Lung (tissue), 12 donors: ENCODE results near the gene GREB1. TPM values are rescaled to one million over a fixed set of nuclear protein-coding genes. Genes with fewer than 3 reads are reported as not detected.

Source experiments
- ATAC-seq: fragments of 200-7000 bp; cut with Tn5 transposase; one replicate; pipeline ENCODE4 v1.9.1; 2020; ENCODE audit warnings: moderate number of reproducible peaks; ENCODE audit not compliant: insufficient read depth, low FRiP score
- DNase-seq, 3 donors: peaks; one replicate each; pipeline ENCODE4 v3.0.0-alpha.2; 2013 to 2017
- H3K27ac ChIP-seq, 2 donors: one replicate each; pipeline ENCODE4 v1.5.1; 2013; ENCODE audit warnings: mild to moderate bottlenecking in 2 of 2, moderate library complexity in 2 of 2, control low read depth in 1 of 2, inconsistent platforms in 1 of 2, low read depth in 1 of 2, low read length in 1 of 2
- H3K27me3 ChIP-seq, 3 donors: one replicate each; pipeline ENCODE4 v1.5.1; 2013; ENCODE audit warnings: low read length in 2 of 3; ENCODE audit not compliant: control insufficient read depth in 3 of 3, insufficient read depth in 3 of 3
- H3K36me3 ChIP-seq, 4 donors: one replicate each; pipeline ENCODE4 v1.5.1; 2013; ENCODE audit warnings: low read length in 4 of 4, mild to moderate bottlenecking in 1 of 4, moderate library complexity in 1 of 4; ENCODE audit not compliant: control insufficient read depth in 4 of 4, insufficient read depth in 4 of 4
- H3K4me1 ChIP-seq, 5 donors: one replicate each; pipeline ENCODE4 v1.5.1; 2013; ENCODE audit warnings: low read length in 5 of 5, mild to moderate bottlenecking in 2 of 5, moderate library complexity in 1 of 5; ENCODE audit not compliant: control insufficient read depth in 5 of 5, insufficient read depth in 5 of 5
- H3K4me3 ChIP-seq: one replicate; pipeline ENCODE4 v1.5.1; 2013; ENCODE audit warnings: mild to moderate bottlenecking, control low read depth, moderate library complexity
- H3K9ac ChIP-seq, 2 donors: one replicate each; pipeline ENCODE4 v1.5.1; 2013; ENCODE audit warnings: low read length in 2 of 2, control low read depth in 1 of 2; ENCODE audit not compliant: insufficient read depth in 1 of 2
- H3K9me3 ChIP-seq, 4 donors: one replicate each; pipeline ENCODE4 v1.5.1; 2013; ENCODE audit warnings: low read length in 3 of 4, mild to moderate bottlenecking in 1 of 4, moderate library complexity in 1 of 4; ENCODE audit not compliant: control insufficient read depth in 4 of 4, insufficient read depth in 3 of 4
- CTCF ChIP-seq: IDR thresholded peaks from 2 replicates; pipeline ENCODE4 v1.5.1; 2012; ENCODE audit warnings: mild to moderate bottlenecking; ENCODE audit errors: control extremely low read depth, extremely low read depth
- WGBS, 2 donors: extraction: QIAGEN DNeasy Blood & Tissue Kit; methylation state at CpG; one replicate each; pipeline ENCODE4 v1.1.7; 2013; 5-methylcytosine and 5-hydroxymethylcytosine counted together
- polyA plus RNA-seq, 2 donors: library from polyadenylated mRNA; stranded (reverse); fragments of 200-250 nt; gene quantifications; one replicate each; pipeline ENCODE4 v1.2.1, GENCODE V29; 2013
- total RNA-seq, 2 donors: library from RNA; depleted of rRNA in 1 of 2; stranded (reverse); fragments of >200 nt in 1 of 2; gene quantifications; one replicate each; pipeline ENCODE4 v1.2.1, GENCODE V29; 2014 to 2021
- donor health status: control.
- donor health status: control.
- donor health status: Bipolar disorder and iron deficiency.
- donor health status: healthy.
- donor health status: DM: yes; HTN: yes; CAD: no.

GREB1 gene
- total and polyA plus RNA-seq, 4 donors = 0.23 to 3.3 (median 1.8) TPM

GRCh38 chr2:11662882-11663281 is 129.0 kb downstream of the GREB1 start:
- no peaks in the 10 kb centered on the region for H3K36me3 ChIP-seq
- DNase-seq (no peak), ATAC-seq (no peak)
- H3K27me3 ChIP-seq = peaks cover 0 to 6% (median 0%) of the 10 kb centered on the region in 3 donors
- no peak overlapping the region for H3K27ac ChIP-seq
- H3K4me3 ChIP-seq = no peak overlapping the region
- H3K9ac ChIP-seq = no peak overlapping the region
- H3K9me3 ChIP-seq = peaks cover 0 to 10% (median 0%) of the 10 kb centered on the region in 4 donors
- no peak for TF ChIP-seq CTCF
- no peaks in the 10 kb centered on the region for H3K4me1 ChIP-seq

GRCh38 chr2:11663427-11663826 is 129.6 kb downstream of the GREB1 start:
- ATAC-seq = no peak

GRCh38 chr2:11665028-11665427 is 131.2 kb downstream of the GREB1 start:
- Histone ChIP-seq H3K36me3 (no peaks in the 10 kb centered on the region), H3K9me3 (peaks cover 0 to 10% (median 0%) of the 10 kb centered on the region in 4 donors), H3K27me3 (peaks cover 0 to 3% (median 0%) of the 10 kb centered on the region in 3 donors), H3K9ac (no peak overlapping the region), H3K4me1 (peaks cover 0 to 6% (median 2%) of the 10 kb centered on the region in 5 donors), H3K27ac (no peak overlapping the region), H3K4me3 (no peak overlapping the region)
- TF ChIP-seq CTCF = no peak
- ATAC-seq (no peak), DNase-seq (no peak)
- 88 to 92% methylated on average over 11 of the region's 11 CpGs for WGBS, 2 donors

More at GRCh38 chr2:11663427-11663826, 129.6 kb downstream of the GREB1 start:
- WGBS, 2 donors = 72 to 91% methylated on average over 2 of the region's 2 CpGs
- peak in 2 of 3 donors; percentile 14 to 26 for DNase-seq
- Histone ChIP-seq H3K27ac (no peak overlapping the region), H3K36me3 (no peaks in the 10 kb centered on the region), H3K27me3 (peaks cover 0 to 6% (median 0%) of the 10 kb centered on the region in 3 donors), H3K4me3 (no peak overlapping the region), H3K9me3 (peaks cover 0 to 10% (median 0%) of the 10 kb centered on the region in 4 donors), H3K4me1 (no peaks in the 10 kb centered on the region), H3K9ac (no peak overlapping the region)
- no peak for TF ChIP-seq CTCF
